Suprapubic skin (tissue), 4 donors: ENCODE measurements around the gene USP10.

Experiments
- EP300 ChIP-seq: sonication (generic); formaldehyde crosslinking; IDR thresholded peaks from one replicate; pipeline ENCODE4 v1.6.1; 2017; ENCODE audit warnings: antibody characterized with exemption
- POLR2A ChIP-seq, 2 donors: fragments of 450-650 bp; IDR thresholded peaks; one replicate each; pipeline ENCODE4 v1.6.1; 2017; ENCODE audit warnings: antibody characterized with exemption in 2 of 2, mild to moderate bottlenecking in 2 of 2, moderate library complexity in 2 of 2
- POLR2AphosphoS5 ChIP-seq, 3 donors: sonication (generic); formaldehyde crosslinking; IDR thresholded peaks; one replicate each; pipeline ENCODE4 v1.6.1; 2017; ENCODE audit warnings: antibody characterized with exemption in 3 of 3
- TF ChIP-seq, protein P1 (sequence below), 2 donors: fragments of 200-600 bp in 1 of 2; fragments of 450-650 bp in 1 of 2; sonication (generic) in 1 of 2; IDR thresholded peaks; one replicate each; pipeline ENCODE4 v1.5.1; 2016 to 2019; ENCODE audit warnings: antibody characterized with exemption in 2 of 2, mild to moderate bottlenecking in 1 of 2, moderate library complexity in 1 of 2

DNA sequence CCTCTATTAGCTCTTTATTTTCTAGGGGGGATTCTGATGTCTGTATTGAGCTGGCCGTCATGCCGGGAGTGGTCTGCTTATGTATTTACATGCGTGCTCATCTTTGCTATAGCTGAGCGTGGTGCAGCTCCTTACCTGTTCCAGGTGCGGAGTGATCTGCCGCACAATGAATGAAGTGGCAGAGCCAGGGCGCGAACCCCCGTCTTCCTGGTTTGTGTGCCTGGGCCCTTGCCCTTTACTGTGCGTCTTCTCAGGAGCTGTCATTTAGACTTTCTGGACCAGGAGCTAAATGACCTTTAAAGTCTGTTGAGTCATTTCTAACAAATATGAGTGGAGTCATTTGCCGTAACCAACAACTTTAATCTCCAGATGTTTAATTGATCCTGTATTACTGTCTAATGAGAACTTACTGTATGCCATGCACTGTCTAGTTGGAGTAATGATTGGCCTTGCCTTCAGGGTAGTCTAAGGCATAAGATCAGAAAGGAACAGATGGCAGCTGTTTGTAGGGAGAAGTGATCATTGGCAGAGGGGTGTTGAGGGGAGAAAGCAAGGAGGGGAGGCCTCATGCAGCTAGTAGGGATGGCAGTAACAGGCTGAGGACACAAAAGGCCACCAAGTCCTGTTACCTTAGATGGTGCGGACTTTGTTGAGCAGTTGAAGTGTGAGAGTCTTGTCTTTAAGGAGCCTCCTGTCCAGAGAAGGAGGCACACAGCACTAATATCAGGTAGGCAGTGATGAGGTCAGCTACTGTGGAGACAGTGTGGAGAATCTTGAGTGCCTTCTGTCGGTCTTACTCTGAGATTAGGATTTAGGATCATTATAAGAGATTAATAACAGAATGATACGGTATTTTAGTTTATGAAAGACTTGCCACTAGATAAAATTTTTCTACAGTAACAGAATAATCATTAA lies 53.9 kb downstream of the USP10 start:
- TF ChIP-seq, protein P1, sequence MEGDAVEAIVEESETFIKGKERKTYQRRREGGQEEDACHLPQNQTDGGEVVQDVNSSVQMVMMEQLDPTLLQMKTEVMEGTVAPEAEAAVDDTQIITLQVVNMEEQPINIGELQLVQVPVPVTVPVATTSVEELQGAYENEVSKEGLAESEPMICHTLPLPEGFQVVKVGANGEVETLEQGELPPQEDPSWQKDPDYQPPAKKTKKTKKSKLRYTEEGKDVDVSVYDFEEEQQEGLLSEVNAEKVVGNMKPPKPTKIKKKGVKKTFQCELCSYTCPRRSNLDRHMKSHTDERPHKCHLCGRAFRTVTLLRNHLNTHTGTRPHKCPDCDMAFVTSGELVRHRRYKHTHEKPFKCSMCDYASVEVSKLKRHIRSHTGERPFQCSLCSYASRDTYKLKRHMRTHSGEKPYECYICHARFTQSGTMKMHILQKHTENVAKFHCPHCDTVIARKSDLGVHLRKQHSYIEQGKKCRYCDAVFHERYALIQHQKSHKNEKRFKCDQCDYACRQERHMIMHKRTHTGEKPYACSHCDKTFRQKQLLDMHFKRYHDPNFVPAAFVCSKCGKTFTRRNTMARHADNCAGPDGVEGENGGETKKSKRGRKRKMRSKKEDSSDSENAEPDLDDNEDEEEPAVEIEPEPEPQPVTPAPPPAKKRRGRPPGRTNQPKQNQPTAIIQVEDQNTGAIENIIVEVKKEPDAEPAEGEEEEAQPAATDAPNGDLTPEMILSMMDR (IDR thresholded peaks at IDR 0.05): no peak
- TF ChIP-seq POLR2AphosphoS5 (IDR thresholded peaks at IDR 0.05): no peak
- TF ChIP-seq POLR2A (IDR thresholded peaks at IDR 0.05): no peak
- no peak for TF ChIP-seq EP300
